OCI-LY7 (cell line): ENCODE measurements around the gene MALL.
"Not testable (repeated sequence)": the region's sequence is repeated elsewhere in the genome, so short reads cannot be mapped to it uniquely, and the experiment has no call there.

Experiments
- EZH2phosphoT487 ChIP-seq: fragments of 200-600 bp; sonication (generic); IDR thresholded peaks from 2 replicates; pipeline ENCODE4 v1.6.1; 2018; ENCODE audit warnings: low read depth, borderline replicate concordance, mild to moderate bottlenecking, mixed run types, antibody characterized with exemption, low read length, moderate library complexity, mixed read lengths
- TF ChIP-seq, protein P1 (sequence below): fragments of 200-600 bp; sonication (generic); conservative IDR thresholded peaks from 2 replicates; pipeline ENCODE4 v1.5.1; 2014; ENCODE audit warnings: mild to moderate bottlenecking, antibody characterized with exemption, low read length, moderate library complexity, mixed read lengths

DNA sequence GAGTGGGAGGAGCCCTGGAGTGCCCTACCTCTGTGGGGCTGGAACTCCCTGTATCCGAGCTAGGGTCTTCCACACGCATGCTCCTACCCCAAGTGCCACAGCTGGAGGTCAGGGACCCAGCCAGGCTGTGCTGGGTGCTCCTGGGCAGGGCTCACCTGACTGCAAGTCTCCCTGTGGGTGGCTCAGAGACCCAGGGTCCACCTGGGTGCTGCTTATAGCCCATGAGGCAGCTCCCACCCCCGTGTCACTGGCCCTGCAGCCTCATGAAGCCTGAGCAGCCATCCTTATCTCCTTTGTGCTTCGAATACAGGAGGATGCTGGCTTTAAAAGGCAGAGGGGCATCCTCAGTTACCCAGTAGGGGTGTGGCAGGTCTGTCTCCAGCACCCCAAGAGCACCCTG lies 14.7 kb downstream of the MALL start:
- TF ChIP-seq, protein P1, sequence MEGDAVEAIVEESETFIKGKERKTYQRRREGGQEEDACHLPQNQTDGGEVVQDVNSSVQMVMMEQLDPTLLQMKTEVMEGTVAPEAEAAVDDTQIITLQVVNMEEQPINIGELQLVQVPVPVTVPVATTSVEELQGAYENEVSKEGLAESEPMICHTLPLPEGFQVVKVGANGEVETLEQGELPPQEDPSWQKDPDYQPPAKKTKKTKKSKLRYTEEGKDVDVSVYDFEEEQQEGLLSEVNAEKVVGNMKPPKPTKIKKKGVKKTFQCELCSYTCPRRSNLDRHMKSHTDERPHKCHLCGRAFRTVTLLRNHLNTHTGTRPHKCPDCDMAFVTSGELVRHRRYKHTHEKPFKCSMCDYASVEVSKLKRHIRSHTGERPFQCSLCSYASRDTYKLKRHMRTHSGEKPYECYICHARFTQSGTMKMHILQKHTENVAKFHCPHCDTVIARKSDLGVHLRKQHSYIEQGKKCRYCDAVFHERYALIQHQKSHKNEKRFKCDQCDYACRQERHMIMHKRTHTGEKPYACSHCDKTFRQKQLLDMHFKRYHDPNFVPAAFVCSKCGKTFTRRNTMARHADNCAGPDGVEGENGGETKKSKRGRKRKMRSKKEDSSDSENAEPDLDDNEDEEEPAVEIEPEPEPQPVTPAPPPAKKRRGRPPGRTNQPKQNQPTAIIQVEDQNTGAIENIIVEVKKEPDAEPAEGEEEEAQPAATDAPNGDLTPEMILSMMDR, result not testable (repeated sequence)
- TF ChIP-seq EZH2phosphoT487, result not testable (repeated sequence)
